NCI-H526 (cell line): ENCODE results near the gene IPCEF1.
"Not testable (repeated sequence)": the region's sequence is repeated elsewhere in the genome, so short reads cannot be mapped to it uniquely, and the experiment has no call there.

Experiments
- DNase-seq, 2 experiments: peaks; one replicate each; lab custom pipeline; 2025; lab: John Stamatoyannopoulos, UW

IPCEF1 gene

DNA sequence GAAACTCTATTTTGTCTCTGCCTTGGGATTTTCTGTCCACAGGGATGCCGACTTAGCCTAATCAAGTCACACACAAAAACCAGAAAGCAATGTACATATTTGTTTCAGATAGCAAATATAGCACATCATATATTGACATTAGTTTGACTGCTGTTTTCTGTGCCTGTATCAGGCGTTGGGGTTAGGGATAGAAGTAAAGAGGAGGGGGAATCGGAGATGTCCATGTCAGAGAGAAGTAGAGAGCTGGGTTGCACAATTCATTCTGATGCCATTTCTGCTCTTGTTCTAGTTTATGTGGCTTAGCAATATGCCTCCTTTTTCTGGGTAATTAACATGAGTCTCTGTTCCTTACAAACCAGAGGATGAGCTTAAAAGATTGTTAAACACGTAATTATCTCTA is 14.7 kb upstream of the IPCEF1 start:
- no peak for DNase-seq

- DNase-seq: peak in 1 of 2 experiments; percentile 19
These were observed 13.9 kb upstream of the IPCEF1 start for GRCh38 chr6:154370545-154370944.

GRCh38 chr6:154367839-154368695 is 11.5 kb upstream of the IPCEF1 start:
- no peak for DNase-seq

DNA sequence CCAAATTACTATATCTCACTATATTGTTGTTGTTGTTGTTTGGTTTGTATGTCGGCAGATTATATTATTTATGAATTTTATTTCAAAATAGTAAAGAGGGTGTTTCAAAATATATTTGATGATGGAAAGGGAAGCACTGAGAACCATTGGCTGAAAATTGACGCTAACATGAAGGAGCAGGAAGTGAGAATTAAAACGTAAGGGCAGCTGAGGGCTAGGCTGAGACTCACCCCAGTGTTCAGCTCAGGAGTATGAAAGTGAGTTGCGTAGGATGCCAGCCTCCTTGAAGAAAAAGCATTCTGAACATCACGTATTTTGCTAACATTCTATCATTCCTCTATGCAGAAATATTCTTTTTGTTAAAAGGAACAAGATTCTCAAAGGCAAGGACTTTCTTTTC is 10.7 kb upstream of the IPCEF1 start:
- DNase-seq: no peak

- DNase-seq: no peak
These were observed 7.2 kb upstream of the IPCEF1 start for GRCh38 chr6:154363821-154364220.

DNA sequence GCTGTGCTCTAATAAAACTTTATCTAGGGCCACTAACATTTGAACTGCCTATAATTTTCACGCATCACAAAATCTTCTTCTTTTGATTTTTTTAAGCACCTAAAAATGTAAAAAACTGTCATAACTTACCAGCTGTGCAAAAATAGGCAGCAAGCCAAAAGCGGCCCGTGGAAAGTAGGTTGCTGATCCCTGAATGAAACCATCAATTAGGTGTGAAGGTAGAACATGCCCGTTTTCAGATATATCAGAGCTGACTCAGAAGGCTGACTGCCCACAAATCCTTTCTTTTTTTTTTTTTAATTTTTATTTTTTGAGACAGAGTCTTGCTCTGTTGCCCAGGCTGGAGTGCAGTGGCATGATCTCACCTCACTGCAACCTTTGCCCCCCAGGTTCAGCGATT is 4.9 kb upstream of the IPCEF1 start:
- no peak for DNase-seq

- DNase-seq: no peak
These were observed 3.9 kb upstream of the IPCEF1 start for GRCh38 chr6:154360476-154360875.

- no peak for DNase-seq
These were observed 3.1 kb upstream of the IPCEF1 start for GRCh38 chr6:154359679-154360078.

DNA sequence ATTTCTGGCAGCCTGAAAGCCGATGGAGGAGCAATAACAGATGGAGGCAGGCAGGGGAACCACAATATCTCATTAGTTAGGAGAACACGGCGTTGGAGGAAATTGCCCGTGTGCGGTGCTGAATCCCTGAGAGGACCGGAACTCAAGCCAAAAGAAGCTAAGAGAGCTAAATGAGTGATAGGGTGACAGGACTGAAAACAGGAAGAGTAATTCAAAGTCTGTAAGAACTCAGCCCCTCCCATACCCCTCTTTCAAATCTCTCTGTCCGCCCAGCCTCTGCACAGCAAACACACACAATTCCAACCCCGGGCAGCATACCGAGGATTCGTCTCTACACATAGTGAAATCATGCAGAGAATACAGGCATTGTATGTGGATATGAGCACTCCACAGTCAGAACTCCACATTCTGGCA is 2.6 kb upstream of the IPCEF1 start:
- no peak for DNase-seq

DNA sequence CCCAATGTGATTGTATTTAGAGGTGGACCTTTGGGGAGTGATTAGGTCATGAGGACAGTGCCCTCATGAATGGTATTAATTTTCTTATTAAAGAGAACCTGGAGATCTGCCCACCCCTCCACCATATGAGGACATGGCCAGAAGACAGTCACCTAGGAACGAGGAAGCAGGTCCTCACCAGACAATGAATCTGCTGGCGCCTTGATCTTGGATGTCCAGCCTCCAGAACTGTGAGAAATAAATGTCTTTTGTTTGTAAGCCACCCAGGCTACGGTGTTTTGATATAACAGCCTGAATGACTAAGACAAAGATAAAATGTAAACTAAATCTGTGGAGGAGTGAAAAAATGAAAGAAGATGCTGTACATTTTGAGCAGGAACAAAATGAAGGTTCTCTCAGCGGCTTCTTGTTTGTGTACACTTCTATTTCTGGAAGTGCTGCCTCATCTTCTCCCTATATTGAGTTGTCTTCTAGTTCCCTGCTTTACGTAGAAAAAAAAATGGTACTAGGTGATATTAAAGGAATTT is 1.5 kb upstream of the IPCEF1 start:
- no peak for DNase-seq

DNA sequence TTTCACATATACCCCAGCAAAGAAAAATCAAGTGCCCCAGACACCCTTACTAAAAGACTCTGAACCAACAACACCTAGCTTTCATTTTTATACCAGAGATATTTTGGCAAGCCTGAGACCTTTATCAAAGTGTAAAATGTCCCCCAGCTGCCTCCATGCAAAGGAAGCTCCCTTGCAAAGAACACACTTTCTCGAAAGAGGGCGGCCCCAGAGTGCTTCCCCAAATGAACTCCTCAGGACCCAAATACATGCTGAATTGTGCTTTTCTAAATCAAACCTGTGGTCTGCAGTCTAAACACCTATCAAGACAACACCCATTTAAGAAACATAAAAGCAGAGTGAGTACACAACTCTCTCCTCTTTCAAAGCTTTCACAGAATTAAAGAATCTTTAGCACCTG is 490 bp downstream of the IPCEF1 start:
- no peak for DNase-seq

GRCh38 chr6:154354265-154354777 is 2.3 kb downstream of the IPCEF1 start:
- no peak for DNase-seq

GRCh38 chr6:154353626-154354025 is 3.0 kb downstream of the IPCEF1 start:
- no peak for DNase-seq

DNA sequence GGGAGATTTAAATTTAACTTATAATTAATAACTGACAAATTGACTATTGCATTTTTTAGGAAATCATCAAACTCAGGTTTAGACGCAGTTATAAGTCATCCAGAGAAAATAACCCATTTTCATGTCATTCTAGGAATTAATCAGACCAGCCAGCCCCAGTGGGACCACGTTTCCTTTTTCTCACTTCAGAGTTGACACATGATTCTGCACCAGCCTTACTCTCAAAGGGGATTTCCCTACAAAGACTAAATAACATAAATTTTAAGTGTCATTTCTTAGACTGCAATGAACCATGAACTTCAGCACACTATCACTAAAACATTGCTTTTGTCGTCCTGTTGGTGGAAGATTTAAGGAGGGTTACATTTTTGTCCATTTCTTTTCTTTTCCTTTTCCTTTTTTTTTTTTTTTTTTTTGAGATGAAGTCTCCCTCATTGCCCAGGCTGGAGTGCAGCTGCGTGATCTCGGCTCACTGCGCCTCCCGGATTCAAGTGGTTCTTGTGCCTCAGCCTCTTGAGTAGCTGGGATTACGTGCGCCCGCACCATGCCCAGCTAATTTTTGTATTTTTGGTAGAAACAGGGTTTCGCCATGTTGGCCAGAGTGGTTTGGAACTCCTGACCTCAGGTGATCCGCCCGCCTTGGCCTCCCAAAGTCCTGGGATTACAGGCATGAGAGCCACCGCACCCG is 3.6 kb downstream of the IPCEF1 start:
- DNase-seq: no peak

DNA sequence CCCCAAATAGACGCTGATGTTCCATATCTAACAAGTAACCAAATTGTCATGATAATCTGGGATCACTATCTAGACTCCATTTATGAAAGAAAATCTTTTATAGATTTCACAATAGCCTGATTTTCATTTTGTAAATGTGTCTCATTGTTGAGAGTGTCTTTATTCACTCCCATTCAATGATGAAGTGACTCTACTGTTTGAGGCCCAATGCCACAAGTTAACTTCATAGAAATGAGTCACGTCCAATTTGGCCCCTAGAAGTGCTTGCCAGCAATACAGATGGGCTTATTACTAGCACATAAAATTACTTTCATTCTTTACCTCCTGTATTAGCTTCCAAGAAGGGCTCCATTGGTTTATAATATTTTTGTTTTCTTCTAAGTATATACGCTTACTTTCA is 6.3 kb downstream of the IPCEF1 start:
- DNase-seq: no peak

DNA sequence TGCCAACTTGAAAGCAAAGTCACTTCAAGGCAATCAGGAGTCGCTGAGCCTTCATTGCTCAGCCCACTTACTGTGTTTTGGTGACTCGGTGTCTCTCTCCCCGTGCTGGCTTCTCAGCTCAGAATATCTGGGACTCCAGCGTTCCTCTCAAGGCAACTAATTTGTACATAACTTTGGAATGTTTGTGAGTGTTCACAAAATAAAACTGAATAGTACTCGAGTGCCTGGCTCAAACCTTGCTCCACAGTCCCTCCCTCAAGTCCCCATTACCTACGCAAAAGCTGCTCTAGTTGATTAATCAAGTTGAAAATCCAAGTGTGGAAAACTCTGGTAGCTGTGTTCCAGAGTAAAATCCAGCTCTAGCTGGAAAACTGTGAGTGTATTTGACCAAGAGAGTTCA is 8.6 kb downstream of the IPCEF1 start:
- no peak for DNase-seq

DNA sequence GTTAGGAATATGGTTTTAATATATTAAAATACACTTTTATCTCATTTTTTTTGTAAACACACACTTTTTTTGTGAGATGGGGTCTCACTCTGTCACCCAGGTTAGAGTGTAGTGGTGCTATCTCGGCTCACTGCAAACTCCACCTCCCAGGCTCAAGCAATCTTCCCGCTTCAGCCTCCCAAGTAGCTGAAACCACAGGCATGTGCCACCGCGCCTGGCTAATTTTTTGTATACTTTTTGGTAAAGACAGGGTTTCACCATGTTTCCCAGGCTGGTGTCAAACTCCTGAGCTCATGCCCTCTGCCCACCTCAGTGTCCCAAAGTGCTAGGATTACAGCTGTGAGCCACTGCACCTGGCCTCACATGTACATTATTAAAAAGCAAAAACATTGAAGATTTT is 10.8 kb downstream of the IPCEF1 start:
- DNase-seq: no peak

DNA sequence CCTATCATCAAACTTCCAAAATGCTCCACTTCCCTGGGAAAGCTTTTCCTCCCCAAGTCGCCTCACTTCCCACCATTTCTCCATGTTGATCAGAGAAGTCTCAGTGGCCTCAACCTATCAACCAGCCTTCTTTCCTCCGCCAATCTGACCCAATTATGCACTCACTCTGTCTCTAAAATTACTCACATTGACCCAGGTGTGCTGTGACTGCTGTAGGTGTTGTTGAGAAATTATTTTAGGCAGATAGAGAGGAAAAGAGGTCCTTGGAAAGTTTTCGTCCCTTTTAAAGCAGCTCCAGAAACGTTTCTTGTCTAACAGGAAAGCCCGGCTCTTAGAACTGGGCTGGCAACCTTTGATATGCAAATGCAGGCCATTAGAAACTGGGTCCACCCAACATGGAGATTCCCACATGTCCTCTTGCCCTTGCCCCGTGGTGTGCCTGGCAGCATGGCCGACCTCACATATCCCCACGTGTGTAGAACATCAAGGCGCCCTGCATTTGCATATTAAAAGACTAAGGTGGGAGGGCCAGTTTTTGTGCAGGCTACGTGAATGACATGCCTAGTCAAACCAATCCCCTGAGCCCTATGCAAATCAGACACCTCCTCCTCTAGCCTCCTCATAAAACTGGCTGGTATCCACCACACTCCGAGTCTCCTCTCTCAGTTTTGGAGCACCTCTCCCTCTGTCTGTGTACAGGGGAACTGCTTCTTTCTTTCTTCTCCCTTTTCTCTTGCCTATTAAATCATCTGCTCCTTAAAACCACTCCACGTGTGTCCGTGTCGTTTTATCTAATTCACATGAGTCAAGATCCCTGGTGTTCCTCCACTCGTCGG is 12.9 kb downstream of the IPCEF1 start:
- peak; percentile 97 for DNase-seq

DNA sequence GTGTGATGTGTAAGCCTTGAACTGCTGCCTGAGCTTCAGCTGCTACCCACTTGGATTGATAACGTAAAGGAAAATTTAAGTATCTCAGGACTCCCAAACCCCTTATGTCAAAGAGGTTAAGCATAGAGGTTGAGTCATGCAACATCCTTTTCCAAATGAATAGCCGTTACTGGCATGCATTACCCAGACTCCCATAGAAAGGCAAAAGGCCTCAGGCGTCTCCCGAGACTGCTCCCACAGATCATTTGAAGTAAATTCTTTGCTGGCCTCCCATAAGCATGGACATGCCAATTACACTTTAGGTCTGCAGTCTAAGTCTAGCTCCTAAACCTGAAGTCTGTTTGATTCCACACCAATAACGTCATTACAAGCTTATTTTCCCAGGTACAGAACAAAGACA is 14.7 kb downstream of the IPCEF1 start:
- DNase-seq: no peak

DNA sequence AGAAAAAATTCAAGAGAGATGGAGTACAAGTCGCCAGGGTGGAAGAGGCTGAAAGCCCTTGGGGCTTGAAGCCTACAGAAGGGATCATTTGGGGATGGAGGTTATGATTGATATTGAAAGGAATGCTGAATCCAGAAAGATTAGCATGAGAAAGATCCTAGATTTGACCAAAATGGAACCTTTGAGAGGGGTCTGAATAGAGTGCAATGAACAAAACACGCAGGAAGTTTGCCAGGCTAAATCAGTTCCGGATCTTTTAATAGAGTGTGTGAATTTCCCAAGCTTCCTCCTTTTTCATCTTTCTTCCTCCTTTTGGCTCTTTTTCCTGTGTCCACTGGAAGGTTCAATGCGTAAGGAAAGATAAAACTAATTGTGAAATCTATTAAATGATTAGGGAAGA is 15.3 kb downstream of the IPCEF1 start:
- DNase-seq: no peak

DNA sequence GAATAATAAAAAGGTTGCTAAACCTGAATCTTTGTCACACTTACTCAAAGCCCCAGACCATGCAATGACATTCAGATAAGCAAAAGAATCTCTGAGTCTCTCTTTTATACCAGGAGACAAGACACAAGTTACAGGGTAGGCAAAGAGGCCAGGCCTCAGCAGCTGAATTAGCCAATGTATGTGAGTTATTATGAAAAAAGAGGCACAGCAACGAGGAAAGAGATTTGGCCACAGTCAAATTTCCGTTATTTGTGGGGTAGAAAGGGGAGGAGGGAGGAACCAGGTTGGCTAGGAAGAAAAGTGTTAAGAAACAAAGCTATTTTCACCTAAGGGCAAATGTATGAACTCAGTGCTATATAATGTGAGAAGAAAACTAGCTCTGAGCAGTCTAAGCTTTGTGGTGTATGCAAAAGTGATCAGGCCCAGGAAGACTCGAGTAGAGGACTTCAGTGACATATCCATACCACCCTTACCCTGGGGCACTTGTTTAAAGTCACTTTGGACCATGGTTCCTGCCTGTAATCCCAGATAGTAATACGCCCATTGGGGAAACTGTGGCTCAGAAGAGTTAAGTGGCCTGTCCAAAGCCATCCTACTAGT is 19.1 kb downstream of the IPCEF1 start:
- DNase-seq: no peak

GRCh38 chr6:154334147-154334546 is 22.5 kb downstream of the IPCEF1 start:
- DNase-seq: not testable (repeated sequence)
